Muscle layer of duodenum (tissue), 2 donors: ENCODE data around the gene RNU1-4.
"Not testable (repeated sequence)": the region's sequence is repeated elsewhere in the genome, so short reads cannot be mapped to it uniquely, and the experiment has no call there.

Experiments used
- H3K27ac ChIP-seq: one replicate; pipeline ENCODE4 v1.7.0; 2013; ENCODE audit warnings: mild to moderate bottlenecking, low read length
- H3K27me3 ChIP-seq: one replicate; pipeline ENCODE4 v1.7.0; 2013; ENCODE audit warnings: low read depth, mild to moderate bottlenecking, control low read depth, low read length
- H3K36me3 ChIP-seq, 2 donors: one replicate each; pipeline ENCODE4 v1.7.0; 2013; ENCODE audit warnings: low read length in 2 of 2, control low read depth in 1 of 2, mild to moderate bottlenecking in 1 of 2; ENCODE audit not compliant: insufficient read depth in 2 of 2, control insufficient read depth in 1 of 2
- H3K4me1 ChIP-seq, 2 donors: one replicate each; pipeline ENCODE4 v1.7.0; 2013; ENCODE audit warnings: low read length in 2 of 2, mild to moderate bottlenecking in 2 of 2, control low read depth in 1 of 2, moderate library complexity in 1 of 2; ENCODE audit not compliant: insufficient read depth in 2 of 2, control insufficient read depth in 1 of 2
- H3K4me3 ChIP-seq, 2 donors: one replicate each; pipeline ENCODE4 v1.7.0; 2013; ENCODE audit warnings: low read length in 2 of 2, low read depth in 1 of 2, mild to moderate bottlenecking in 1 of 2
- H3K9me3 ChIP-seq, 2 donors: one replicate each; pipeline ENCODE4 v1.7.0; 2013; ENCODE audit warnings: low read length in 2 of 2, control low read depth in 1 of 2, mild to moderate bottlenecking in 1 of 2; ENCODE audit not compliant: control insufficient read depth in 1 of 2
- donor health status: healthy.

The RNU1-4 gene

GRCh38 chr1:16712582-16712981 lies 27.7 kb upstream of the RNU1-4 start:
- H3K36me3 ChIP-seq, H3K4me3 ChIP-seq, H3K27ac ChIP-seq, H3K27me3 ChIP-seq, H3K4me1 ChIP-seq, H3K9me3 ChIP-seq: not testable (repeated sequence)

- H3K4me3 ChIP-seq, H3K27ac ChIP-seq: not testable (repeated sequence)
Observed at GRCh38 chr1:16712984-16713383, 27.3 kb upstream of the RNU1-4 start.

GRCh38 chr1:16713480-16713879 lies 26.8 kb upstream of the RNU1-4 start:
- H3K4me3 ChIP-seq, H3K9me3 ChIP-seq, H3K36me3 ChIP-seq, H3K27ac ChIP-seq, H3K4me1 ChIP-seq, H3K27me3 ChIP-seq: not testable (repeated sequence)

More at GRCh38 chr1:16712984-16713383, 27.3 kb upstream of the RNU1-4 start:
- H3K4me1 ChIP-seq, H3K36me3 ChIP-seq, H3K27me3 ChIP-seq, H3K9me3 ChIP-seq: not testable (repeated sequence)

GRCh38 chr1:16716691-16717335 lies 23.5 kb upstream of the RNU1-4 start:
- no peaks in the 10 kb centered on the region for H3K36me3 ChIP-seq
- H3K4me3 ChIP-seq = no peak overlapping the region
- no peaks in the 10 kb centered on the region for H3K4me1 ChIP-seq
- no peaks in the 10 kb centered on the region for H3K27me3 ChIP-seq
- no peaks in the 10 kb centered on the region for H3K9me3 ChIP-seq
- no peak overlapping the region for H3K27ac ChIP-seq

- no peaks in the 10 kb centered on the region for H3K9me3 ChIP-seq
- H3K4me1 ChIP-seq = no peaks in the 10 kb centered on the region
- H3K4me3 ChIP-seq = no peak overlapping the region
- no peaks in the 10 kb centered on the region for H3K27me3 ChIP-seq
- no peak overlapping the region for H3K27ac ChIP-seq
- H3K36me3 ChIP-seq = no peaks in the 10 kb centered on the region
Observed at GRCh38 chr1:16717336-16718098, 22.8 kb upstream of the RNU1-4 start.

GRCh38 chr1:16718099-16718907 lies 22.0 kb upstream of the RNU1-4 start:
- H3K4me1 ChIP-seq, H3K9me3 ChIP-seq, H3K4me3 ChIP-seq, H3K36me3 ChIP-seq, H3K27me3 ChIP-seq, H3K27ac ChIP-seq: not testable (repeated sequence)

- Histone ChIP-seq H3K27me3 (no peaks in the 10 kb centered on the region), H3K27ac (no peak overlapping the region), H3K36me3 (no peaks in the 10 kb centered on the region), H3K4me1 (no peaks in the 10 kb centered on the region), H3K4me3 (no peak overlapping the region), H3K9me3 (no peaks in the 10 kb centered on the region)
Observed at GRCh38 chr1:16718908-16719533, 21.3 kb upstream of the RNU1-4 start.

- H3K4me1 ChIP-seq = peaks cover 0 to 1% of the 10 kb centered on the region in 2 donors
- H3K27me3 ChIP-seq = no peaks in the 10 kb centered on the region
- H3K4me3 ChIP-seq = no peak overlapping the region
- no peak overlapping the region for H3K27ac ChIP-seq
- H3K9me3 ChIP-seq = no peaks in the 10 kb centered on the region
- no peaks in the 10 kb centered on the region for H3K36me3 ChIP-seq
Observed at GRCh38 chr1:16719571-16720350, 20.6 kb upstream of the RNU1-4 start.

- Histone ChIP-seq H3K27ac (no peak overlapping the region), H3K27me3 (no peaks in the 10 kb centered on the region), H3K9me3 (no peaks in the 10 kb centered on the region), H3K36me3 (no peaks in the 10 kb centered on the region), H3K4me3 (no peak overlapping the region), H3K4me1 (peaks cover 0 to 10% of the 10 kb centered on the region in 2 donors)
Observed at GRCh38 chr1:16720351-16721223, 19.7 kb upstream of the RNU1-4 start.
